Pons (tissue), 1 donor: ENCODE data around the gene NFAT5.
A peak's percentile ranks its signal among the peaks of the same experiment; 100 is the strongest.
"Not testable (repeated sequence)": the region's sequence is repeated elsewhere in the genome, so short reads cannot be mapped to it uniquely, and the experiment has no call there.

ENCODE experiments used
- DNase-seq: peaks from one replicate; pipeline ENCODE4 v3.0.0-alpha.2; 2016; ENCODE audit warnings: low spot score

Gene NFAT5

GRCh38 chr16:69637206-69637865 is 71.6 kb downstream of the NFAT5 start:
- DNase-seq = not testable (repeated sequence)

DNA sequence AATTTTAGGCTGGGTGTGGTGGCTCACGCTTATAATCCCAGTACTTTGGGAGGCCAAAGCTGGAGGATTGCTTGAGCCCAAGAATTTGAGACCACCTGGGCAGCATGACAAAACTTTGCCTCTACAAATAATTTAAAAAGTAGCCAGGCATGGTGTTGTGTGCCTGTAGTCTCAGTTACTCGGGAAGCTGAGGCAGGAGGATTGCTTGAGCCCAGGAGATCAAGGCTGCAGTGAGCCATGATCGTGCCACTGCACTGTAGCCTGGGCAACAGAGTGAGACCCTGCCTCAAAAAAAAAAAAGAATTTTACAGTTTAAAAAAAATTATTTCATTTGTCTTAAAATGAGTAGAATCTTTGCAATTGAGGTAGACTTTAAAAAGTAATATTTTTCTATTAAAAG is 78.2 kb downstream of the NFAT5 start:
- not testable (repeated sequence) for DNase-seq

DNA sequence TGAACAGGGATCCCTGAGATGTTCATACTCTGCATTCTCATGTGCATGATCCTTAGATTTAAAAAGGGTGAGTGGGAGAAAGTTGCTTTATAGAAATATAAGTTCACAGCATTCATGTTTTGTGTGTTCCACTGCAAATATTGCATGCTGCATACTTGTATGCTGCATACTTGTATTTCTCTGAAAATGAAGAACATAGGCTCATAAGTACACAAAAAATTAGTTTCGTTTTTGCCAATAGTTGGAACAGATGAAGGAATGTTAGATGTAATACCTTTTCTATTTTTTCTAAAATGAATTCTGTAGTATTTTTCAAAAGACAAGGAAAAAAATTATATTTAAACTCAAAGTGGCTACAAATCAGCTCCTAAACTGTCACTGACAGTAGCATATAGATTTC is 79.0 kb downstream of the NFAT5 start:
- no peak for DNase-seq

DNA sequence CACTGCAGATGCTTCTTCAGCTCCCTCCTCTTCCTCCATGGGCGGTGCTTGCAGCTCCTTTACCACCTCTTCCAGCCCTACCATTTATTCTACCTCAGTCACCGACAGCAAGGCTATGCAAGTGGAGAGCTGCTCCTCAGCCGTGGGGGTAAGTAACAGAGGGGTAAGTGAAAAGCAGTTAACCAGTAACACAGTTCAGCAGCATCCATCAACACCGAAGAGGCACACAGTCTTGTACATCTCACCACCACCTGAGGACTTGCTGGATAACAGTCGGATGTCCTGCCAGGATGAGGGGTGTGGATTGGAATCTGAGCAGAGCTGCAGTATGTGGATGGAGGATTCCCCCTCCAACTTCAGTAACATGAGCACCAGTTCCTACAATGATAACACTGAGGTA is 81.3 kb downstream of the NFAT5 start:
- DNase-seq = no peak

DNA sequence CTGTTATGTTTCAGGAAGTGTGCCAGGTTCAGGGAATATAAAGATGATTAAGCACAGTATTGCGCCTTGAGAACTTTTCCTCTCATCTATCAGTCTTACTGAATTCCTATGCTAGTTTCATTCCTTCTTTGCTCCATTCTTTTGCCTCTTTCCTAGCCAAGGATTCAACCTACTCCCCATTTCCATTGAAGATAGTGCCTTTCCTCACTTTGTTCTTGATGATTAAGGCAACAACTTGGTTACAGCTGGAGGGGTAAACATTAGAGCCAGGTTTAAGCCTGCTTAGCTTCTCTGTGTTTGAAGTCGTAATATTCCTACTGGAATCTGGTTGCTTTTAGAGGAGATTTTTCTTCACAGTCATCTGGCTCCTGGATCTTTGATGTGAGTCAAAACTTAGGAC is 85.5 kb downstream of the NFAT5 start:
- no peak for DNase-seq

DNA sequence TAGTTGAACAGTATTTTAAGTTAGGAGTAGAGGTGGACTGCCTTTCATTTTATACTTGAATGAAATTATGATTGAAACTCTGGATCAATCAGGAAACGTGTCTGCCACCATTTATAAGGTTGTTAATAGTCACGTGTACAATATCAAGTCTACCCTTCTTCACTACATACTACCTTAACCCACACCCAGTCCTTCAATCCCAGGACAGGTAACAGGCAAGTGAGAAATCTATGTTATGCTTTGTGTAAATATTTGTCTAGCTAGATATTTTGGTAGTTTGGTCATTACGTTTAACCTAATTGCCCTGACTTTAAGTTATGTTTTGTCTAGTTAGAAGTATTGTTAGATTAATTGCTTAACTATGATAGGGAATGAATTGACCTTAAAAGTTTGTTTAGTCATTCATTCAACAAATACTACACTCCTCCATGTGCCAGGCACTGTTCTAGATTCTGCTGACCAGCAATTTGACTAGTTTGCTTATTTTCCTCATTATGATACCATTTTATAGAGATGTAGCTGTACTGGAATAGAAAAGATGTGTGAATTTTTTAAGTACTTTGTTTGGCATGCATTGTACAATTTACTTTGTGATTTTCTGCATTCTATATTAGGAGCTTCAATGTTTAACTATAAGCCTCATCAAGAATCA is 88.6 kb downstream of the NFAT5 start:
- no peak for DNase-seq

DNA sequence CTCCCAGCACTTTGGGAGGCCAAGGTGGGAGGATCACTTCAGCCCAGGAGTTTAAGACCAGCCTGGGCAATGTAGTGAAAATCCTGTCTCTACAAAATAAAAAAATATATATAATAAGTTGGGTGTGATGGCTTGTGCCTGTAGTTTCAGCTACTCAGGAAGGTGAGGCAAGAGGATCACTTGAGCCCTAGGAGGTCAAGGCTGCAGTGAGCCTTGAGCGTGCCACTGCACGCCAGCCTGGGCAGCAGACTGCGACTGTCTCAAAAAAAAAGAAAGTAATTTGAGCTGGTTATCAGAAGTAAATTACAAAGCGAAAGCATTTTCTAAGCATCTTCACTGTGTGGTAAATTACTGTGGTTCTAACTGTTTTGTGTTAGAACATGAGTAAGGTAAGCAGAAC is 94.4 kb downstream of the NFAT5 start:
- no peak for DNase-seq

- no peak for DNase-seq
Measured at GRCh38 chr16:69662901-69663300, 97.1 kb downstream of the NFAT5 start.

GRCh38 chr16:69663846-69664245 is 98.1 kb downstream of the NFAT5 start:
- DNase-seq = no peak

- DNase-seq = no peak
Measured at GRCh38 chr16:69669577-69669976, 103.8 kb downstream of the NFAT5 start.

DNA sequence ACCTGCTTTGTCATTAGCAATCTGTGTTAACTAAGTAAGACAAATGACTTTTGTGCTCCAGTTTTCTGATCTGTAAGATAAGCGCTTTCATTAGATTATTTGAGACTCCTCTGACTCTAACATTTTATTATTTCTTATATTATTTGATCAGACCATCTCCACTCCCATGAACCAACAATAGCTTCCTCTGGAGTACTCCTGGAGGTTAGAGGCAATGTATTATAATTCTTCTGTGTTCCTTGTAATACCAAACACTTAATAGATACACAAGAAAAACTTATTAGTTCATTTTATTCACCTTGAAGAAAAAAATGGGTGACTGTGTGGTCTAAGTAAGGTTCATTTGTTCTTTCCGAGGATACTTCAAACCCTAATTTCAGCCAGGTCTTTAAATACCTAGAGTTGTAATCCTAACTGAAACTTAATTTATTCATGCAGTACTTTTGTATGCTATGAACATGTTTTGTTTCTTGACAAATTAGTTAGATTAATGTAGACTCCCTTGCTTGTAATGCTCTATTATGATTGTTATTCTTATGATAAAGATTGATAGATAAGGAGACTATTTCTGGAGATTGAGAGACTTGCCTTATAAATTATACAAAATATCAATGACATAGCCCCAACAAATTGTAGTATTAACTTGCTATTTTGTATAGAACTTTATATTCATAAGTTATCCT is 106.7 kb downstream of the NFAT5 start:
- no peak for DNase-seq

DNA sequence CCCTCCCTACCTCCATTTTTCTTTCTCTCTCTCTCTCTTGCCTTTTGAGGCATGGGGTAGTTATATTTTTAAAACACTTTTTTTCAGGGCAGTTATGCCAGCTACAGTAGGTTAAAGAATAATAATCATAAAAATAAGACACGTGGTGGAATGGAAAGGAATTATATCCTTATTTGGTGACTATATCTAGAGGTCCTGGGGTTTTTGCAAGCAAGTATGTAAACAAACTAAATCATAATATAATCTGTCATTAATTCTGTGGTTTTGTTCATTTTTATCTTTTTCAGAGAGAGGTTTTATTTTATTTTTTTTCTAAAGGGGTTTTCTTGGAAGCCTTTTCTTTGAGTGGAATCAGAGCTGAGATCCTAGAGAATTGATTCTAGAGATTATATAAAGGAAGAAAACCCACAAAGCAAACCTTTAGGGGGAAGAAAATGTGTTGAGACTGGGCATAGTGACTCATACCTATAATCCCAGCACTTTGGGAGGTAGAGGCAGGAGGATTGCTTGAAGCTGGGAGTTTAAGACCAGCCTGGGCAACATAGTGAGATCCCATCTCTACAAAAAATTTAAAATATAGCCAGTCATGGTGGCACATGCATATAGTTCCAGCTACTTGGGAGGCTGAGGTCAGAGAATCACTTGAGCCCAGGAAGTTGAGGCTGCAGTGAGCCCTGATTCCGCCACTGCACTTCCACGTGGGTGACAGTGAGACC is 107.4 kb downstream of the NFAT5 start:
- DNase-seq = no peak

- no peak for DNase-seq
Measured at GRCh38 chr16:69680358-69680757, 114.6 kb downstream of the NFAT5 start.

DNA sequence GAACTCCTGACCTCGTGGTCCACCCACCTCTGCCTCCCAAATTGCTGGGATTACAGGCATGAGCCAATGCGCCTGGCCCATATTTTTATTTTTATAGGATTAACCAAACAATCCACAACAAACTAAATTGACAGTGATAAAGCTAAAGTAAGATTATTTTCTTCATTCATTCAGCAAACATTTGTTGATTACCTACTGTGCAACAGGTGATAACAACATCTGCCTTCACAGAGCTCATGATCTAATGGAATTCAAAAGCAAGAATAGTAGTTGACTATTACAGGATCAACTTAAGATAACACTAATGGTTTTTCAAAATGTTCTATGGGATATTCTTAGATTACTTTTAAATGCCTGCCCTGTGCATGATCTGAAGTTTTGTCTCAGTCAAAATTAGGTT is 122.8 kb downstream of the NFAT5 start:
- no peak for DNase-seq

DNA sequence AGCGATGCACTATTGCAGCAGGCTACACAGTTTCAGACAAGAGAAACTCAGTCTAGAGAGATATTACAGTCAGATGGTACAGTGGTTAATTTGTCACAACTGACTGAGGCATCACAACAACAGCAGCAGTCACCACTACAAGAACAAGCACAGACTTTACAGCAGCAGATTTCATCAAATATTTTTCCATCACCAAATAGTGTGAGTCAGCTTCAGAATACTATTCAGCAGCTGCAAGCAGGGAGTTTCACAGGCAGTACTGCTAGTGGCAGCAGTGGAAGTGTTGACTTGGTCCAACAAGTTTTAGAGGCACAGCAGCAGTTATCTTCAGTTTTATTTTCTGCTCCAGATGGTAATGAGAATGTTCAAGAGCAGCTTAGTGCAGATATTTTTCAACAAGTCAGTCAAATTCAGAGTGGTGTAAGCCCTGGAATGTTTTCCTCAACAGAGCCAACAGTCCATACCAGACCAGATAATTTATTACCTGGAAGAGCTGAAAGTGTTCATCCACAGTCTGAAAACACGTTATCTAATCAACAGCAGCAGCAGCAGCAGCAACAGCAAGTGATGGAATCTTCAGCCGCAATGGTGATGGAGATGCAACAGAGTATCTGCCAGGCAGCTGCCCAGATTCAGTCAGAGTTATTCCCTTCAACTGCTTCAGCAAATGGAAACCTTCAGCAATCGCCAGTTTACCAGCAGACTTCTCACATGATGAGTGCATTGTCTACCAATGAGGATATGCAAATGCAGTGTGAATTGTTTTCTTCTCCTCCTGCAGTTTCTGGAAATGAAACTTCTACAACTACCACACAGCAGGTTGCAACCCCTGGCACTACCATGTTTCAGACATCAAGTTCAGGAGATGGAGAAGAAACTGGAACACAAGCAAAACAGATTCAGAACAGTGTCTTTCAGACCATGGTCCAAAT is 126.5 kb downstream of the NFAT5 start:
- DNase-seq = peak; percentile 56

DNA sequence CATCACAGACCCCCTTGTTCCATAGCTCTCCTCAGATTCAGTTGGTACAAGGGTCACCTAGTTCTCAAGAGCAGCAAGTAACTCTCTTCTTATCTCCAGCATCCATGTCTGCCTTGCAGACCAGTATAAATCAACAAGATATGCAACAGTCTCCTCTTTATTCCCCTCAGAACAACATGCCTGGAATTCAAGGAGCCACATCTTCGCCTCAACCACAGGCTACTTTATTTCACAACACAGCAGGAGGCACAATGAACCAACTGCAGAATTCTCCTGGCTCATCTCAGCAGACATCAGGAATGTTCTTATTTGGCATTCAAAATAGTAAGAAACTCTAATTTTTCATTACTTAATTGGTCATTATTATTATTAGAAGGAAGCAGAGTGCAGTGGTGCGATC is 128.2 kb downstream of the NFAT5 start:
- DNase-seq = no peak

DNA sequence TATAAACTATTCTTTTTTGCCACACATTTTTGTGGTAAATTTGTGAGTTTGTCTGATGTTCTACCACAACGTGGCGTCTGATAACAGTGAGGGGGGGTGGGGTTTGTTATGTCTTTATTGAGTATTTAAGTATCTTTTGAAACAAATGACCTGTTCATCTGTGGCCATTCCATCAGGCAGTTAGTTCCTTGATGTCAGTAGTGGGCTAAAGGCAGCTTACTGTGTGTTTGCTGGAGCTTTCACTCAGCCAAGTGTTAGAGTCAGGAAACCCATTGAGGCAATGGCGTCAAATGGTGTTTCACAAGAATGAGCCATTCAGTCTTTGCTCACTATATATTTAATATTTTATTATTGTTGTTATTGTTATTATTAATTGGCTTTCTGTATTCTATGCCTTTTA is 132.6 kb downstream of the NFAT5 start:
- DNase-seq = no peak

DNA sequence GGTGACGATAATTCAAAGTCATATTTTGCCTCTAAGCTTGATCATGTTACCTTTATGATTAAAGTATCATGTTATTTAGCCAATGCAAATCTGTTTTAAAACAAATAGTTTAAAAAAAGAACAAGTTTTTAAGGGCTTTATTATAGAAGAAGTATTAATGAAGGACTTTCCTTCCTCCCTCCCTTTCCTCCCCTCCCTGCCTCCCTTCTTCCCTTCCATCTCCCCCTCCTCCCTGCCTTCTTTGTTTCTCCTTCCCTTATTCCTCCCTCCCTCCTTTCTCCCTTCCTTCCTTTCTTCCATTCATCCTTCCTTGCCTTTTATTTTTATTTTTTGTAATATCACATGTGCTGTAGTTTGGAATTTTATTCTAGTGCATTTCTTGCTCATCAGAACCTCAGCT is 134.1 kb downstream of the NFAT5 start:
- DNase-seq = no peak

- DNase-seq = no peak
Measured at GRCh38 chr16:69701452-69701851, 135.7 kb downstream of the NFAT5 start.

GRCh38 chr16:69701866-69702265 is 136.1 kb downstream of the NFAT5 start:
- DNase-seq = no peak

- DNase-seq = no peak
Measured at GRCh38 chr16:69703638-69704037, 137.9 kb downstream of the NFAT5 start.
